Astrocyte of the cerebellum (primary cell): ENCODE data around the gene GATA5.

Experiments
- DNase-seq: peaks from one replicate; pipeline ENCODE4 v3.0.0-alpha.2; 2011; ENCODE audit warnings: low read depth
- H3K4me3 ChIP-seq: 2 replicates; pipeline ENCODE4 v1.5.1; 2011; ENCODE audit warnings: mild to moderate bottlenecking, low read depth, low read length, moderate library complexity
- CTCF ChIP-seq: IDR thresholded peaks from 2 replicates; pipeline ENCODE4 v1.5.1; 2012; ENCODE audit warnings: low read length, low read depth, moderate library complexity, mild to moderate bottlenecking; ENCODE audit errors: missing control alignments
- in situ Hi-C: cut with HindIII; loops from 2 replicates; pipeline ENCODE4 v1.10.0; 2017; ENCODE audit warnings: low sequenced_read_pairs

The GATA5 gene

GRCh38 chr20:62469352-62469751, 6.4 kb downstream of the GATA5 start:
- no peak for TF ChIP-seq CTCF
- in situ Hi-C loops: no loop called here
- H3K4me3 ChIP-seq: no peak overlapping the region
- DNase-seq: no peak

- H3K4me3 ChIP-seq: no peak overlapping the region
- no peak for DNase-seq
- in situ Hi-C loops: no loop called here
- TF ChIP-seq CTCF: no peak
These were observed 8.8 kb downstream of the GATA5 start for GRCh38 chr20:62466806-62467537.

GRCh38 chr20:62466072-62466760, 9.6 kb downstream of the GATA5 start:
- no peak overlapping the region for H3K4me3 ChIP-seq
- TF ChIP-seq CTCF: no peak
- in situ Hi-C loops: no loop called here
- DNase-seq: no peak

- in situ Hi-C loops: no loop called here
- no peak for DNase-seq
- no peak overlapping the region for H3K4me3 ChIP-seq
- TF ChIP-seq CTCF: no peak
These were observed 10.8 kb downstream of the GATA5 start for GRCh38 chr20:62464990-62465389.

GRCh38 chr20:62464425-62464770, 11.4 kb downstream of the GATA5 start:
- in situ Hi-C loops: no loop called here
- H3K4me3 ChIP-seq: no peak overlapping the region
- no peak for DNase-seq
- no peak for TF ChIP-seq CTCF

- no peak for TF ChIP-seq CTCF
- DNase-seq: no peak
- in situ Hi-C loops: no loop called here
- H3K4me3 ChIP-seq: no peak overlapping the region
These were observed 12.0 kb downstream of the GATA5 start for GRCh38 chr20:62463651-62464424.
